Measurements from ENCODE around the gene DLX6.

The DLX6 gene

DNA sequence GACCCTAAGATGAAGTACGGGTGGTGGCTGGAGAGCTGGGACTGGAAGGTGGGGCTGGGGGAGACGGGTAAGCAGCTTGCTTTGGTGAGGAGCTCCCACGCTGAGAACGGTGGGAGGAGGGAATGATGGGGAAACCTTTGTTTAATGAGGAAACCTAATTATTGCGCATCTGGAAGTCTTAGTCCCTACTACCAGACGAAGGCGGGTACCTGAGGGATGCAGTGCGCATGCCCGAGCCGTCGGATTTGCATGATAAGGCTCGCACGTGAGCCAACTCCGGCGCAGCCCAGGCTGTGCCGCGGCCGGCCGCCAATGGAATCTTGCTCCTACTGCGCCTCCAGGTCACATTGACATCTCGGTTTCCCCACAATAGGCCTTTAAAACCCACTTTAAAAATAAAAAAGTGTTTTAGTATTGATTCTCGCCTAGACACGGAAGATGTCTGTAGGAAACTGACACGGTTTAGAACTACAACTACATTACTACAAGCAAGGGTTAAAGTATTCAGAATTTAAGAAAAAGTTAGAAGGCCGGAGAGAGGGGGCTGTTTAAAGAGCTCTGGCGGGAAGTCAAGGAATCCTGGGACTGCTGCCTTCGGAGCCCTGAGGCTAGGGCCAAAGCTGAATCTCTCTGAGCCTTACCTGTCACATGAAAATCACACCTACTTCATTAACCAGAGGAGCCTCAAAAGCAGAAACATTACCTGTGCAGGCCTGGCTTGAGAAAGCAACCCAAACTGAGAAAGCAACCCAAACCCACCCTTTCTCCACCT, 12.1 kb upstream of the DLX6 start:
- DNase-seq (ENCODE audit: extremely low spot score): no peak
- ChIA-PET CTCF (interaction anchor here (1.0 to 1.9 kb wide), 3 partner anchors 11 to 34 kb away, joined by 3 to 8 read pairs (median 3); no protein-coding TSS in a partner anchor), POLR2A (no interaction called here)
- TF ChIP-seq, protein P1, sequence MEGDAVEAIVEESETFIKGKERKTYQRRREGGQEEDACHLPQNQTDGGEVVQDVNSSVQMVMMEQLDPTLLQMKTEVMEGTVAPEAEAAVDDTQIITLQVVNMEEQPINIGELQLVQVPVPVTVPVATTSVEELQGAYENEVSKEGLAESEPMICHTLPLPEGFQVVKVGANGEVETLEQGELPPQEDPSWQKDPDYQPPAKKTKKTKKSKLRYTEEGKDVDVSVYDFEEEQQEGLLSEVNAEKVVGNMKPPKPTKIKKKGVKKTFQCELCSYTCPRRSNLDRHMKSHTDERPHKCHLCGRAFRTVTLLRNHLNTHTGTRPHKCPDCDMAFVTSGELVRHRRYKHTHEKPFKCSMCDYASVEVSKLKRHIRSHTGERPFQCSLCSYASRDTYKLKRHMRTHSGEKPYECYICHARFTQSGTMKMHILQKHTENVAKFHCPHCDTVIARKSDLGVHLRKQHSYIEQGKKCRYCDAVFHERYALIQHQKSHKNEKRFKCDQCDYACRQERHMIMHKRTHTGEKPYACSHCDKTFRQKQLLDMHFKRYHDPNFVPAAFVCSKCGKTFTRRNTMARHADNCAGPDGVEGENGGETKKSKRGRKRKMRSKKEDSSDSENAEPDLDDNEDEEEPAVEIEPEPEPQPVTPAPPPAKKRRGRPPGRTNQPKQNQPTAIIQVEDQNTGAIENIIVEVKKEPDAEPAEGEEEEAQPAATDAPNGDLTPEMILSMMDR (IDR thresholded peaks at IDR 0.05; ENCODE audit: control extremely low read depth, extremely low read depth, low read depth, missing control alignments): no peak

DNA sequence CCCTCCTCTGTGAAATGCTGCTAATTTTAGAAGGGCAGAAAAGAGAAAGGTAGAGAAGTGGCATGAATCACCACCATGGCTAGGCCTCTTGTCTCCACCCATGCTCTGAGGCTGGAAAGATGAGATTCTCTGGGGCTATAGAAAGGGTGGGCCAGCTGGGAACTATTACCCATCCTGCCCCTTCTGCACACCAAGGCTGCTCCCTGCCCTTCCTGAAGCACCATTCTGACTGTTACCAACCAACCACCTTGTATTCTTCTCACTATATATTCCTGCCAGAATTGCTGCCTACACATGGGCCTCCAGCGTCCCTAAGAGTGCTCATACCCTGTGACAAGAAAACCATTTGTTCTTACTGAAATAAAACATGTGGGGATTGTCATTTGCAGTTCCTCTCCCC, 11.4 kb upstream of the DLX6 start:
- CTCF ChIA-PET: interaction anchor here (1.9 kb wide), 1 partner anchor 34 kb away, joined by 8 read pairs; no protein-coding TSS in a partner anchor
- POLR2A ChIA-PET: no interaction called here
- DNase-seq (ENCODE audit: extremely low spot score): no peak
- TF ChIP-seq, protein P1 (IDR thresholded peaks at IDR 0.05; ENCODE audit: control extremely low read depth, extremely low read depth, low read depth, missing control alignments): no peak

DNA sequence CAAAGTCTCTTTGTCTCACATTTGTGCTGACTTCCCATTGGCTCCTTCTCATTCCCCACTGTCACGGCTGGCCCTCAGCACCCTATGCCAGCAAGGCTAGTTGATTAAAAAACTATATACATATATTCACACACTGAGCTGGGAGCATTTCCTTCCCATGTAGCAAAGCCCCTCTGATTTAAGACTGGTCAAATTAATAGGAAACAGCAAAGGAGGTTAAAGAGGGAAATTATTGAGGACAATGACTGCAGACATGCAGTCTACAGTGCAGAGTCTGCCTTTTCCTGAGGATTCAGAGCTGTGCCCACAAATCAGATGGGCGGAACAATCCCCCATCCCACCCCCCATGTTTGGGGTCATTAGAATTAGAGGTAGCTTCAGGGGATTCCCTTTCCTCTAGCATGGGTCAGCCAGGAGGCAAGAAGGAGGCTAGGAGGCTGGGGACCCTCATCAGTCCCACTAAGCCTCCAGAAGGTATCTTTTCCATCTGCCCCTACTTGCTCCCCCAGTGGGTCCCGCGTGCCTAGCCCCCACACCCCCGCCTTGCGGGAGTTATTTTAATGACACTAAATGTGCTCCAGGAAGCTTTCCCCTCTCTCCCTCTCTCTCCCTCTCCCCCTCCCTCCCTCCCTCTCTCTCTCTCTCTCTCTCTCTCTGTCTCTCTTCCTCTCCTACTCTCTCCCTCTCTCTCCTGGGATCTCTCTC, 9.8 kb upstream of the DLX6 start:
- TF ChIP-seq, protein P1 (IDR thresholded peaks at IDR 0.05; ENCODE audit: control extremely low read depth, extremely low read depth, low read depth, missing control alignments): no peak
- CTCF ChIA-PET: interaction anchor here (2.0 kb wide), 1 partner anchor 31 kb away, joined by 7 read pairs; no protein-coding TSS in a partner anchor
- no peak for DNase-seq (ENCODE audit: extremely low spot score)
- POLR2A ChIA-PET: no interaction called here

- TF ChIP-seq, protein P1 (IDR thresholded peaks at IDR 0.05; ENCODE audit: control extremely low read depth, extremely low read depth, low read depth, missing control alignments): no peak
- DNase-seq (ENCODE audit: extremely low spot score): no peak
- POLR2A ChIA-PET: no interaction called here
- CTCF ChIA-PET: interaction anchor here (2.0 kb wide), 1 partner anchor 31 kb away, joined by 7 read pairs; no protein-coding TSS in a partner anchor
Observed at GRCh38 chr7:96996111-96996957, 9.0 kb upstream of the DLX6 start.

GRCh38 chr7:96996958-96997511, 8.3 kb upstream of the DLX6 start:
- no peak for DNase-seq (ENCODE audit: extremely low spot score)
- CTCF ChIA-PET: interaction anchor here (2.0 kb wide), 1 partner anchor 30 kb away, joined by 7 read pairs; no protein-coding TSS in a partner anchor
- POLR2A ChIA-PET: no interaction called here
- TF ChIP-seq, protein P1 (IDR thresholded peaks at IDR 0.05; ENCODE audit: control extremely low read depth, extremely low read depth, low read depth, missing control alignments): no peak

Measured in GM10248 (cell line).